GM18951 (cell line): ENCODE measurements around the gene SOX2.

Source experiments
- POLR2A ChIP-seq: IDR thresholded peaks from 4 replicates; pipeline ENCODE4 v1.6.1; 2011; ENCODE audit warnings: mild to moderate bottlenecking; ENCODE audit not compliant: insufficient read length, insufficient read depth; ENCODE audit errors: extremely low read depth
- in situ Hi-C: fragments of 300-500 bp; cut with MboI; formaldehyde crosslinking; loops from one replicate; pipeline ENCODE4 v1.12.0; 2022; ENCODE audit warnings: low sequenced_read_pairs, mixed read lengths, inconsistent platforms; ENCODE audit not compliant: unreplicated experiment

SOX2 gene

DNA sequence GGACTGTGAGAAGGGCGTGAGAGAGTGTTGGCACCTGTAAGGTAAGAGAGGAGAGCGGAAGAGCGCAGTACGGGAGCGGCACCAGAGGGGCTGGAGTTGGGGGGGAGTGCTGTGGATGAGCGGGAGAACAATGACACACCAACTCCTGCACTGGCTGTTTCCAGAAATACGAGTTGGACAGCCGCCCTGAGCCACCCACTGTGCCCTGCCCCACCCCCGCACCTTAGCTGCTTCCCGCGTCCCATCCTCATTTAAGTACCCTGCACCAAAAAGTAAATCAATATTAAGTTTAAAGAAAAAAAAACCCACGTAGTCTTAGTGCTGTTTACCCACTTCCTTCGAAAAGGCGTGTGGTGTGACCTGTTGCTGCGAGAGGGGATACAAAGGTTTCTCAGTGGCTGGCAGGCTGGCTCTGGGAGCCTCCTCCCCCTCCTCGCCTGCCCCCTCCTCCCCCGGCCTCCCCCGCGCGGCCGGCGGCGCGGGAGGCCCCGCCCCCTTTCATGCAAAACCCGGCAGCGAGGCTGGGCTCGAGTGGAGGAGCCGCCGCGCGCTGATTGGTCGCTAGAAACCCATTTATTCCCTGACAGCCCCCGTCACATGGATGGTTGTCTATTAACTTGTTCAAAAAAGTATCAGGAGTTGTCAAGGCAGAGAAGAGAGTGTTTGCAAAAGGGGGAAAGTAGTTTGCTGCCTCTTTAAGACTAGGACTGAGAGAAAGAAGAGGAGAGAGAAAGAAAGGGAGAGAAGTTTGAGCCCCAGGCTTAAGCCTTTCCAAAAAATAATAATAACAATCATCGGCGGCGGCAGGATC is at the start of gene SOX2:
SOX2 (plus strand) TSS at position 601 of the 811 bp plus-strand sequence. CDS start 436 bp downstream, outside the sequence.
- TF ChIP-seq POLR2A, result no peak
- in situ Hi-C loops, result loop anchor here (25.0 kb wide), 1 partner anchor 976 kb away; no protein-coding TSS in a partner anchor

DNA sequence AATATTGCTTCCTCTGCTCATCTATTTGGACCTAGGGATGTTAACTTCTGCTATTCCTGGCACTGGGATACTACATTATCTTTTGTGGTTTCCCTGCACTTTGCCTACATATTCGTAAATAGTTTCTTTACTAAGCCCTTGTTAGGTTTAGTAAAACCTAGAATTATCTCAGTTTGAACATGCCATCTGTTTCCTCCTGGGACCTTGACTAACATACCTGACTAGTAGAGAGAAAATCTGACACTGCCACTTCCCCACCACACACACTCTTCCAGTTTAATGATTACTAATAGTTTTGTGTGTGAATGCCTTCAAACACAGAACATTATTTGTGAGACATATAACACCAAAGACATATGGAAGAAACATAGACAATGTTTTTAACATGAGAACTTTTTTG is 28.2 kb upstream of the SOX2 start:
- in situ Hi-C loops, result no loop called here
- TF ChIP-seq POLR2A, result no peak

DNA sequence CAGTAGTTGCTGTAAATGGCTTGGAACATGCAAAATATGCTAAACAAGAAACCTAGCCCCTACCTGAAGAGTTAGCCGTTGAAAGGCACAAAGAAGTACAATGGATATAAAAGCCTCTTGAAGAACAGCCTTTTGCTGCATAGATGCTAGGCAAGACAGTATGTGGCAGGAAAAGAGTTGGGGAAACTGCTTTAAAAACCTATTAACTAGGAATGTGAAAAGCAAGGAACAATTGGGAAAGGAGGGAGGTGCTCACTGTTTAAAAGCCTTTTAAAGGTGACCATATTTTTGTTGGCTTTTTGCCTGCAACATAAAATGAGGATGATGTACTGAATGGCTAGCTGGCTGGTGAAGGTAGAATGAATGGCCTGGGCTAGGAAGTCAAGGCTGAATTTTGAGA is 24.5 kb upstream of the SOX2 start:
- no peak for TF ChIP-seq POLR2A
- in situ Hi-C loops, result no loop called here

DNA sequence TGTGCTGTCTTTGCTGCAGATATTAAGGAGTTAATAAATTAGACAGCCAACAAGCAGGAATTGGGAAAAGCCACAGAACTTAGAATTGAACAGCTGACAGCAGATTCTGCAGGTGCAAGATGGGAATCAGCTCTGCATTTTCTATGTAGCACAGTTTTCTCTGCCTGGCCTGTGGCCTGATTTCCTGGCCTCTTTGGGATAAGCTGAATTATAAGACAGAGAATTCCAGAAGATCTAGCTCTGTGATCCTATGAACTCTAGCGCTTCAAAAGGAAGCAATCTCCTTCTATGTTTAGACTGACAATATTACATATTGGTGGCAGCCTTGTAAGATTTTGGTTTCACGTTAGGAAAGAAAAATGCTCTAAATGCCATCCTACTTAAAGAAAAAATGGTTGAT is 24.0 kb upstream of the SOX2 start:
- in situ Hi-C loops, result no loop called here

DNA sequence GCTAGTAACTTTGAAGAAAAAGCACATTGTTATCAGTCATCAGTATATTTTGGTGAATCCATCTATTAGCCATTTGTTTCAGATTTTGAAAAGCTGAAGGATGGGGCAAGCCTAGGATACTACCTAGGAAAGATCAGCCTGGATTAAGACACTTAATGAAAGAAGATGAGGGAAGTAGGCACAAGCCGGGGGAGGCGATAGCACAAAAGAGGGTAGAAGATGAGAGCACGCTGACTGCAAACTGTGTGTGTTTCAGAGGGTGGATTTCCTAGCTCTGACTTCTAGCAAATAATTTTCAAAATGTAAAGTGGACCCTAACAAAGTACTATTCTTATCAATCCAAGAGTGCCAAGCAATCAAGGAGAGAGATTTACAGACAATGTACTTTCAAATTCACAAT is 22.2 kb upstream of the SOX2 start:
- in situ Hi-C loops, result no loop called here
- no peak for TF ChIP-seq POLR2A

More for the DNA sequence above, 24.0 kb upstream of the SOX2 start:
- TF ChIP-seq POLR2A, result no peak

DNA sequence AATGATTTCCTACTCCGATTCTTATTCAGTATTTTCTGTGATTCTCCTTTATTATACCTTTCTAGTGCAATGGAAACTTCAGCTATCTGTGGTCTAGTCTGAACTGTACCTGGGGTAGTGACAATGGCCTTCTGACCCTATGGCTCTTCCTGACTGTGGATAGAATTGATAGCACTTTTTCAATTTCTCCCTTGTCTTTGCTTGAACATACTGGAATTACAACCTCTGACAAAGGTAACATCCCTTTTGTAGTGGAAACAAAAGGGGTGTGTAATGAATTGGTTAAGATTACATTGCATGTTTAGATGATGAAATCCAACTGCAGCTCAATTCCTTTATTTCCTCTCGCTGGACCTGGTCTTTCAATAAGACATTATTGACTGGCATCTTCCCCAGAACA is 21.0 kb upstream of the SOX2 start:
- in situ Hi-C loops, result no loop called here
- no peak for TF ChIP-seq POLR2A

DNA sequence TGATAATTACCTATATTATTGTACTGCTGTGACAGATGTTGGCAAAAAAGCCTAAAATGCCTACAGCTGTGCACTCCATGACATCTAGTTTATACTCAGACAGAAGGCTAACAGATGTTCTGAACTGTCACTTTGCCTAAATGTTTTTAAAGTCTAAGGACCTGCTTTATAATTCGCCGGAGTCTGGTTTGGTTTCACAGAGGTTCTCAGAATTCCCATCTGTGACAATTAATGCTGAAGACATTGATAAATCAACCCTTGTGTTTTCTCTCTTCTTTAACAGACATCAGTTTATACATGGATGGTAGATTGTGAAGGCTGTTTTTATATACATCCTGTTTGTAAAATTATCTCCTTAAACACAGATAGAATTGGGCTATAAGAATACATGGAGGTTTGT is 19.8 kb upstream of the SOX2 start:
- in situ Hi-C loops, result no loop called here
- no peak for TF ChIP-seq POLR2A

DNA sequence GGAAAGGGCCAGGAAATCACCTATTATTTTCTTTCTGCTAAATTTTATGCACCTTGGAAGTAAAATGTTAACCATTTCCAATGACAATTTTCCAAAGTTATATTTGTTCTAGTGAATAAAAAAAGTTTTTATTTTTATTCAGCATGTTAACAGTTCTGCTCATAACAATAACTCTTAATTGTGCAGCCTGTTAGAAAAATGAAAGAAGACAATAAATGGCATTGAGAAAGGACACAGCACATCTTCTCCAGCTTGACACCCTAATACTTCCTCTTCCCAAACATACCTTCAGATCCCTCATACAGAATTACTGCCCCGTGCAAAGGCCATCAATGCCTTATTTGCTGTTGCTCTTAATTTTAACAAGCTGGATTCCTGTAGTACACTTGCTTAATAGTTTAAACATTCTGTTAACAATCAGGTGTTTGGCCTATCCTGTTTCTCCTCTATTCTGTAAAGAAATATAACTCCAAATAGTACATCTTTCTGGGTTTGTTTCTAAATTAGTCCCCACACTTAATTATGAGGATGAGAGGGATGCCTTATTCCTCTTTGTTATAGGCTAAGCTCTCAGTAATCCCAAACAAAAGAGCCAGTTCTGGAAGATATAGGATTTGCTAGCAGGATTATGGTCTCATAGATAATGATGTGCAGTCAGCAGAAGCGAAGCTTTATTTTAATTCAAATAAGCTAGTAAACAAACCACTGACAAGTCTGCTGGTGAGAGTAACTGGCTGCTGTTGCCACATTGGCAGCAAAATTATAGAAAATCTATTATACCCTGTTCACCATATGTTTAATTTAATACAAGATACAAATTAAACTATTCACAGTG is 19.2 kb upstream of the SOX2 start:
- in situ Hi-C loops, result no loop called here

DNA sequence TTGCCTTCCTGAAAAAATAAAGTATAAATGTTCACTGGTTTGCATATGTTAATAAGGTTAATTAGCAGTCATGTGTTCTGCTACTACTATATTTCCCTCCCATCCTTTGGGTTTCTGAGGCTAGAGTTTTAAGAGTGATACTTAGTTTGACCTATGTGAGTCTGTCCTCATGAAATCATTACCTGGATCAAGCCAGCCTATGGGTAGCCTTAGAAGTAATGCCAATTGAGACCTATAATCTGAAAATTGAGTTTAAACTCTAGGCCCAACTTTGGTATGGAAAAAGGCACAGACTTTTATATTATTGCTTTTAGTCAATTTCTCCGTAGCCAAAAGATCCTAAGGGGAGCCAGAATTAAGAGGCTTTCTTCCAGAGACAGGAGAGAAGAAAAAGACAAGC is 18.4 kb upstream of the SOX2 start:
- in situ Hi-C loops, result no loop called here
- no peak for TF ChIP-seq POLR2A

More for the DNA sequence above, 19.2 kb upstream of the SOX2 start:
- TF ChIP-seq POLR2A, result no peak

DNA sequence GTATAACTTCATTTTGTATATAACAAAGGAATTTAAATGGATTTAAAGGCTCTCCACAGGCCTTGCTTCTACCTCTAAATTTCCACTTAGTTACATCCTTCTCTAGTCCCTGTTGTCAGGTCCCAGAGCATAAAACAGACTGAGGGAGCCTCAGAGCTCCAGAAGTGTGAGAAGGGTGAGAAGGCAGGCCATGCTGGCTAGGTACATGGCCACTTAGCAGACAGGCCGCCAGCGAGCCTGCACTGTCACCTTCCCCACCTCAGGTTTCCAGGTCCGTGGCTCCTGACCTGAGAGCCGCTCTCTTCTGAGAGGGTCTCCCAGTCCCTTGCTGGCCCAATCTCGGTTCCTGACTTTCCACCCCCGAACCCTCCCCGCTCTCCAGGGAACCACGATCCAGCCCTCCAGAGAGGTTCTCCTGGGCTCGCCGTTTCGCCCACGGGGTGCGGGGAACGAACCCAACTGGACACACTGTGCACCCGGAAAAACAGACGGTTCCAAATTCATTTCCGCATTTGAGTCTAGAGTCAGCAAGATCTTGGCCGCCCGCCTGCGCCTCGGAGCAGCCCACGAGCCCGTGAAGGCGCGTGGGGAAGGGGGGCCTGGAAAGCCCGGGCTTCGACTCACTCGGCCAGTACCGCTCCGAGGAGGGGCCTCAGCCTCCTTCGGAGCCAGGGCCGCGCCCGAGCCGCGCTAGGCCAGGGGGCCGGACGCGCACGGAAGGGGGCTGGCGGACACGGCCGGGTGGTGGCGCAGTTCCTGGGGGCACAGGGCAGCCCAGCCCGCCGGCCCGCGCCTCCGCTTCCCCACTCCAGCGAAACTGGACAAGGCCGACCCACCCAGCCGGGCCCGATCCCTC is 16.7 kb upstream of the SOX2 start:
- no peak for TF ChIP-seq POLR2A
- in situ Hi-C loops, result no loop called here

DNA sequence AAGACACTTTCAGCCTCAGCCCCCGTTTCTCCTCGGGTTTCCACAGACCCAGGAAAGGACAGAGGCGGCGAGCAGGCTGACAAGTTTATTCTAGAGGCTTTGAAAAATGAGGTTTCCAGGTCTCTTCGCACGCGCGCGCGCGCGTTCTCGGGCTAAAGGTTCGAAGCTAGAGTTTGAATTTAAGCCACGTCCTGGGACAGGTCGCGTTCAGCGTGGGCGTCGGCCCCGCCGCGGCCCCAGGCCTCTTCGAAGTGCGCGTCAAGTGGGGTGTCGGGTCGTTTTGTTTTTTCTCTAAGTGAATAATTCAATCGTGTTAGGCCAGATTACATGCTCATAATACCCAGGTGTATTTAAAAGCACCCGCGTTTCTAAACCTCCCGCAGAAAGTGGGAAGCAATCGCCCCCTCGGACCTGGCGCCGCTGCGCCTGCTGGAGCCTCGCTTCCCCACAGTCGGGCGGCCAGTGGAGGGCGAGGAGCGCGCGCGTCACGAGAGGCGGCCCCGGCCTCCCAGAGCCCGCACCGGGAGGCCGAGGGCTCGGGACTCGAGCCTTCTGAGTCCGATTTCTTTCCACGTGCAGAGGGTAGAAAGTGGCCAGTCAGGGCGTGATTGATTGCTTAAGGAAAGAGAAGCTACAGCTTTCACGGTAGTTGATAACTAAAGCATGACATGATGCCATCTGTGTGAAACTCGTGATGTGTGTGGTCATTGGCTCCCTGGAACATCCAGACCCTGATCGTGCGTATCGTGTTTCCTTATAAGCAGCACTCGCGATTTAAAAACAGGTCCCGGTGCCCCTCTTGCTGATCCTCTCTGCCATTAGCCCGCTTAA is 15.8 kb upstream of the SOX2 start:
- no peak for TF ChIP-seq POLR2A
- in situ Hi-C loops, result no loop called here

DNA sequence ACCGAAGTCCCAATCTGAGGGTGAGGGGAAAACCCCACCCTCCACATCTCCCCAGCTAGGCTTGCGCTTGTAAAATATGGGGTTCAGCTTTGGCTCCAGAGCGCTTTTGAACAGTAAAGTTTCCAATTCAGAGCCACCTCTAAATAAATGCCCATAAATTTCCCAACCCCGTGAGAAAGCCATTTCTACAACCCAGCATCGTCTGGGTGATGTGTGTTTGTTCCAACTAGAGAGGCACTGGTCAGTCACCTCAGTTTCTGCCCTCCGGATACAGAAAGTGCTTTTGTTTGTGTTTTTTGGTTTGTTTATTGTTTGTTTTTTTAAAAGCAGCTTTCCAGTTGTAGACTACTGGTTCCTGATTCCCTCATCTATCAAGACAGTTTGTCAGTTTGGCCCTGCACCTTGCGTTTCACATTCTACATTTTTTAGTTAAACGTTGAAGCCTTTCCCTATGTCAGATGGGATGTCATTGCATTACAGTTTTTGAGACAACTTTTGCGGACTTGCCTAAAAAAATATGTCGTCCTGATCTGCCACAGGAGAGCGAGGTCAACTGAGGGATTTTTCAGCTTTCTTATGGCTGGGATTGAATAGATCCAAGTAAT is 15.0 kb upstream of the SOX2 start:
- in situ Hi-C loops, result no loop called here
- no peak for TF ChIP-seq POLR2A
